ENCODE measurements around the gene REV1. TPM values are rescaled to one million over a fixed set of nuclear protein-coding genes. Genes with fewer than 3 reads are reported as not detected.

The REV1 gene
- total RNA-seq, 1 donor from 2014 or later: 51.9 TPM

- TF ChIP-seq EZH2phosphoT487 (IDR thresholded peaks at IDR 0.05): no peak
- no peak for TF ChIP-seq EZH2 (IDR thresholded peaks at IDR 0.05)
- TF ChIP-seq CTCF (IDR thresholded peaks at IDR 0.05): no peak
- no peak for DNase-seq (ENCODE audit: low spot score)
- Mint-ChIP-seq H3K4me1 (no peaks in the 10 kb centered on the region), H3K27me3 (ENCODE audit: insufficient read depth, low read depth) (no peaks in the 10 kb centered on the region), H3K4me3 (no peak overlapping the region), H3K36me3 (peaks cover 43% of the 10 kb centered on the region), H3K27ac (no peak overlapping the region), H3K9me3 (no peaks in the 10 kb centered on the region)
- Histone ChIP-seq H3K36me3 (peaks cover 4% of the 10 kb centered on the region), H3K79me2 (ENCODE audit: low read depth) (no peaks in the 10 kb centered on the region), H3K27ac (no peak overlapping the region), H3K4me1 (no peaks in the 10 kb centered on the region), H3K4me2 (no peak overlapping the region), H3K4me3 (no peak overlapping the region), H3K27me3 (no peaks in the 10 kb centered on the region), H3F3A (ENCODE audit: low read depth) (no peaks in the 10 kb centered on the region), H4K20me1 (ENCODE audit: low read depth) (no peaks in the 10 kb centered on the region), H3K9me3 (ENCODE audit: low read depth) (no peaks in the 10 kb centered on the region), H3K9ac (no peak overlapping the region), H2AFZ (replicated peaks) (no peak overlapping the region)
Observed at GRCh38 chr2:99420751-99421299, 69.0 kb downstream of the REV1 start.

- Mint-ChIP-seq H3K36me3 (peaks cover 49% of the 10 kb centered on the region), H3K4me1 (no peaks in the 10 kb centered on the region), H3K4me3 (no peak overlapping the region), H3K9me3 (no peaks in the 10 kb centered on the region), H3K27ac (no peak overlapping the region), H3K27me3 (ENCODE audit: insufficient read depth, low read depth) (no peaks in the 10 kb centered on the region)
- Histone ChIP-seq H4K20me1 (ENCODE audit: low read depth) (no peaks in the 10 kb centered on the region), H2AFZ (replicated peaks) (no peak overlapping the region), H3K9ac (no peak overlapping the region), H3K4me2 (no peak overlapping the region), H3K36me3 (peaks cover 4% of the 10 kb centered on the region), H3K27me3 (no peaks in the 10 kb centered on the region), H3K4me3 (no peak overlapping the region), H3K27ac (no peak overlapping the region), H3F3A (ENCODE audit: low read depth) (no peaks in the 10 kb centered on the region), H3K4me1 (no peaks in the 10 kb centered on the region), H3K9me3 (ENCODE audit: low read depth) (no peaks in the 10 kb centered on the region), H3K79me2 (ENCODE audit: low read depth) (no peaks in the 10 kb centered on the region)
- no peak for TF ChIP-seq EZH2phosphoT487 (IDR thresholded peaks at IDR 0.05)
- TF ChIP-seq EZH2 (IDR thresholded peaks at IDR 0.05): no peak
- no peak for TF ChIP-seq CTCF (IDR thresholded peaks at IDR 0.05)
- no peak for DNase-seq (ENCODE audit: low spot score)
Observed at GRCh38 chr2:99420031-99420430, 69.8 kb downstream of the REV1 start.

GRCh38 chr2:99417396-99417795, 72.4 kb downstream of the REV1 start:
- H3K9me3 Mint-ChIP-seq: no peaks in the 10 kb centered on the region
- Histone ChIP-seq H3F3A (ENCODE audit: low read depth) (no peaks in the 10 kb centered on the region), H3K27me3 (no peaks in the 10 kb centered on the region), H3K9me3 (ENCODE audit: low read depth) (no peaks in the 10 kb centered on the region), H3K9ac (no peak overlapping the region), H4K20me1 (ENCODE audit: low read depth) (no peaks in the 10 kb centered on the region), H3K79me2 (ENCODE audit: low read depth) (no peaks in the 10 kb centered on the region), H3K27ac (no peak overlapping the region), H3K4me3 (no peak overlapping the region), H3K36me3 (peaks cover 4% of the 10 kb centered on the region), H2AFZ (replicated peaks) (no peak overlapping the region), H3K4me1 (no peaks in the 10 kb centered on the region), H3K4me2 (no peak overlapping the region)
- H3K4me3 Mint-ChIP-seq: no peak overlapping the region
- H3K27ac Mint-ChIP-seq: no peak overlapping the region
- no peaks in the 10 kb centered on the region for H3K4me1 Mint-ChIP-seq
- no peaks in the 10 kb centered on the region for H3K27me3 Mint-ChIP-seq (ENCODE audit: insufficient read depth, low read depth)
- H3K36me3 Mint-ChIP-seq: peaks cover 52% of the 10 kb centered on the region
- TF ChIP-seq EZH2phosphoT487 (IDR thresholded peaks at IDR 0.05) (no peak), EZH2 (IDR thresholded peaks at IDR 0.05) (no peak), CTCF (IDR thresholded peaks at IDR 0.05) (no peak)
- DNase-seq (ENCODE audit: low spot score): no peak
